Stomach (tissue), 9 donors: Measurements from ENCODE around the gene DRC1. TPM values are rescaled to one million over a fixed set of nuclear protein-coding genes. Genes with fewer than 3 reads are reported as not detected.

ENCODE experiments used
- DNase-seq, 2 donors: peaks; one replicate each; pipeline versions ENCODE4 v3.0.0 to v3.0.0-alpha.2; 2013 to 2019
- H3K27ac ChIP-seq, 5 donors: fragments of 200-600 bp in 4 of 5; sonication (generic) in 4 of 5; one replicate each; pipeline ENCODE4 v1.5.1; 2013 to 2019; ENCODE audit warnings: mild to moderate bottlenecking in 1 of 5, moderate library complexity in 1 of 5
- H3K27me3 ChIP-seq, 3 donors: fragments of 200-600 bp; sonication (generic); one replicate each; pipeline ENCODE4 v1.5.1; 2017 to 2019; ENCODE audit warnings: mixed run types in 1 of 3
- H3K36me3 ChIP-seq, 4 donors: fragments of 200-600 bp; sonication (generic); 1 replicate in 3 of 4; 2 replicates in 1 of 4; pipeline ENCODE4 v1.5.1; 2016 to 2019
- H3K4me1 ChIP-seq, 4 donors: fragments of 200-600 bp; sonication (generic); one replicate each; pipeline ENCODE4 v1.5.1; 2016 to 2019
- H3K4me3 ChIP-seq, 4 donors: fragments of 200-600 bp; sonication (generic) in 3 of 4; one replicate each; pipeline ENCODE4 v1.5.1; 2016 to 2019; ENCODE audit warnings: mild to moderate bottlenecking in 1 of 4
- H3K9me3 ChIP-seq, 4 donors: fragments of 200-600 bp; sonication (generic); one replicate each; pipeline ENCODE4 v1.5.1; 2016 to 2019
- EP300 ChIP-seq: sonication (generic); formaldehyde crosslinking; IDR thresholded peaks from one replicate; pipeline ENCODE4 v1.6.1; 2017; ENCODE audit warnings: antibody characterized with exemption
- POLR2A ChIP-seq, 4 donors: fragments of 450-650 bp; IDR thresholded peaks; one replicate each; pipeline ENCODE4 v1.6.1; 2016; ENCODE audit warnings: antibody characterized with exemption in 4 of 4, control low read depth in 2 of 4, mild to moderate bottlenecking in 1 of 4, moderate library complexity in 1 of 4
- POLR2AphosphoS5 ChIP-seq, 3 donors: sonication (generic); formaldehyde crosslinking; IDR thresholded peaks; one replicate each; pipeline ENCODE4 v1.6.1; 2016; ENCODE audit warnings: antibody characterized with exemption in 3 of 3
- WGBS, 5 donors: extraction: QIAGEN DNeasy Blood & Tissue Kit in 3 of 5; methylation state at CpG; one replicate each; pipeline versions ENCODE4 v1.1.5 to v1.1.7; 2013 to 2018; 5-methylcytosine and 5-hydroxymethylcytosine counted together
- intact Hi-C: fragments of 100-400 bp; cut with DNase I; formaldehyde crosslinking; loops from one replicate; pipeline ENCODE4 v1.15.1; 2023; ENCODE audit warnings: low total_unique reads
- polyA plus RNA-seq, 3 donors: library from polyadenylated mRNA; stranded (reverse); fragments of 200-250 nt; gene quantifications; one replicate each; pipeline ENCODE4 v1.2.3, GENCODE V29; 2013
- total RNA-seq, 5 donors: library from RNA; depleted of rRNA; stranded (reverse); fragments of >200 nt; gene quantifications; one replicate each; pipeline versions ENCODE4 v1.1.0 to v1.2.3, GENCODE V29; 2014 to 2016
- TF ChIP-seq, protein P1 (sequence below), 7 experiments: fragments of 450-650 bp in 4 of 7; fragments of 200-600 bp in 3 of 7; sonication (generic) in 3 of 7; IDR thresholded peaks; one replicate each; pipeline ENCODE4 v1.5.1; 2016 to 2019; ENCODE audit warnings: antibody characterized with exemption in 7 of 7, control low read depth in 2 of 7, mild to moderate bottlenecking in 1 of 7
- donor health status: healthy with polysubstance abuse.
- donor health status: Bipolar disorder and iron deficiency.
- donor health status: healthy.

DRC1 gene
- total and polyA plus RNA-seq, 8 donors, result 2.2 TPM; not detected in 7

DNA sequence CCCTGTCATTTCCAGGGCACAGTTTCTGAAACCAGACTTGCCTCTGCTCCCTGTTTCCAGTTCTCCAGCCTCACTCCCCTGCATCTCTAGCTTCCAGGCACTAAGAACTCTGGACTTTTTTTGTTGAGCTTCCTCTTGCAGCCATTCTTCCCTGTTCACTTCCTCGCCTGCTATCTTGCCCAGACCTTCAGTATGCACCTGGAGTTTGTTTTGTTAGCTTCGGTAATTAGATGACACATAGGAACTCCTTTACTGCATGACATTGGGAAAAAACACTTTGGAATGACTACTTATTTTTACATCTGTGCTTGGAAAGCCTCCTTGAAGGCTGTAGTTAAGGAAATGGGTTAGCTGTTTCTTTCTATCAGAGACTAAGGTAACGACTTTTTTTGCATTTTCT, 41.0 kb downstream of the DRC1 start:
- no peak overlapping the region for H3K27ac ChIP-seq
- no peak overlapping the region for H3K4me3 ChIP-seq
- no peaks in the 10 kb centered on the region for H3K9me3 ChIP-seq
- no peak for DNase-seq
- TF ChIP-seq POLR2A (IDR thresholded peaks at IDR 0.05) (no peak), POLR2AphosphoS5 (IDR thresholded peaks at IDR 0.05) (no peak), EP300 (no peak)
- TF ChIP-seq, protein P1, sequence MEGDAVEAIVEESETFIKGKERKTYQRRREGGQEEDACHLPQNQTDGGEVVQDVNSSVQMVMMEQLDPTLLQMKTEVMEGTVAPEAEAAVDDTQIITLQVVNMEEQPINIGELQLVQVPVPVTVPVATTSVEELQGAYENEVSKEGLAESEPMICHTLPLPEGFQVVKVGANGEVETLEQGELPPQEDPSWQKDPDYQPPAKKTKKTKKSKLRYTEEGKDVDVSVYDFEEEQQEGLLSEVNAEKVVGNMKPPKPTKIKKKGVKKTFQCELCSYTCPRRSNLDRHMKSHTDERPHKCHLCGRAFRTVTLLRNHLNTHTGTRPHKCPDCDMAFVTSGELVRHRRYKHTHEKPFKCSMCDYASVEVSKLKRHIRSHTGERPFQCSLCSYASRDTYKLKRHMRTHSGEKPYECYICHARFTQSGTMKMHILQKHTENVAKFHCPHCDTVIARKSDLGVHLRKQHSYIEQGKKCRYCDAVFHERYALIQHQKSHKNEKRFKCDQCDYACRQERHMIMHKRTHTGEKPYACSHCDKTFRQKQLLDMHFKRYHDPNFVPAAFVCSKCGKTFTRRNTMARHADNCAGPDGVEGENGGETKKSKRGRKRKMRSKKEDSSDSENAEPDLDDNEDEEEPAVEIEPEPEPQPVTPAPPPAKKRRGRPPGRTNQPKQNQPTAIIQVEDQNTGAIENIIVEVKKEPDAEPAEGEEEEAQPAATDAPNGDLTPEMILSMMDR (IDR thresholded peaks at IDR 0.05), result no peak
- no peaks in the 10 kb centered on the region for H3K36me3 ChIP-seq
- WGBS, 5 donors, result 49 to 58% (median 52%) methylated on average over 3 of the region's 3 CpGs
- intact Hi-C loops, result no loop called here
- no peaks in the 10 kb centered on the region for H3K4me1 ChIP-seq
- H3K27me3 ChIP-seq, result no peaks in the 10 kb centered on the region

- WGBS, 5 donors, result 80 to 87% (median 81%) methylated on average over 7 of the region's 7 CpGs
- H3K27me3 ChIP-seq, result no peaks in the 10 kb centered on the region
- no peaks in the 10 kb centered on the region for H3K36me3 ChIP-seq
- H3K27ac ChIP-seq, result no peak overlapping the region
- DNase-seq, result no peak
- TF ChIP-seq, protein P1 (IDR thresholded peaks at IDR 0.05), result no peak
- TF ChIP-seq POLR2A (IDR thresholded peaks at IDR 0.05), result no peak
- TF ChIP-seq POLR2AphosphoS5 (IDR thresholded peaks at IDR 0.05), result no peak
- TF ChIP-seq EP300, result no peak
- intact Hi-C loops, result no loop called here
- no peak overlapping the region for H3K4me3 ChIP-seq
- no peaks in the 10 kb centered on the region for H3K9me3 ChIP-seq
- H3K4me1 ChIP-seq, result no peaks in the 10 kb centered on the region
These were observed 42.5 kb downstream of the DRC1 start for GRCh38 chr2:26444236-26444635.

DNA sequence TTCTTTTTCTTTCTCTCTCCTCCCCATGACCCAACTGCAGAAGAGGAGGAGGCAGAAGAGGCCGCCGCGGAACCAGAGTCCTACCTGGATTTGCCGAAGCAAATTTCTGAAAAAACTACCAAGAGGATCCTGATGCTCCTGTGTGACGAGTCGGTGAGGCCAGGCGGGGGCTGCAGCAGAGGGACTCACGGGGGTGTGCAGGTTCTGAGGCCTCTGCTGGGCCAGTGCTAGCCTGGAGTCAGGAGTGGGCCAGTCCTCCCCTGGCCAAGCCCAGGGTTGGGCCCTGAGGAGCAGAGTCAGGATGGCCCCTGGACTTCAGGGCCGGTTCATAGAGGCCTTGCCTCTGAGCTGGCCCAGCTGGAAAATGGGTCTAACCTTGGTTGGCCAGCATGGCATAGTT, 46.9 kb downstream of the DRC1 start:
- DNase-seq, result no peak
- no peaks in the 10 kb centered on the region for H3K27me3 ChIP-seq
- H3K27ac ChIP-seq, result no peak overlapping the region
- no peaks in the 10 kb centered on the region for H3K36me3 ChIP-seq
- H3K9me3 ChIP-seq, result no peaks in the 10 kb centered on the region
- H3K4me3 ChIP-seq, result no peak overlapping the region
- WGBS, 5 donors, result 91 to 95% (median 94%) methylated on average over 8 to 9 of the region's 9 CpGs
- H3K4me1 ChIP-seq, result no peaks in the 10 kb centered on the region
- TF ChIP-seq POLR2A (IDR thresholded peaks at IDR 0.05), result no peak
- intact Hi-C loops, result no loop called here

DNA sequence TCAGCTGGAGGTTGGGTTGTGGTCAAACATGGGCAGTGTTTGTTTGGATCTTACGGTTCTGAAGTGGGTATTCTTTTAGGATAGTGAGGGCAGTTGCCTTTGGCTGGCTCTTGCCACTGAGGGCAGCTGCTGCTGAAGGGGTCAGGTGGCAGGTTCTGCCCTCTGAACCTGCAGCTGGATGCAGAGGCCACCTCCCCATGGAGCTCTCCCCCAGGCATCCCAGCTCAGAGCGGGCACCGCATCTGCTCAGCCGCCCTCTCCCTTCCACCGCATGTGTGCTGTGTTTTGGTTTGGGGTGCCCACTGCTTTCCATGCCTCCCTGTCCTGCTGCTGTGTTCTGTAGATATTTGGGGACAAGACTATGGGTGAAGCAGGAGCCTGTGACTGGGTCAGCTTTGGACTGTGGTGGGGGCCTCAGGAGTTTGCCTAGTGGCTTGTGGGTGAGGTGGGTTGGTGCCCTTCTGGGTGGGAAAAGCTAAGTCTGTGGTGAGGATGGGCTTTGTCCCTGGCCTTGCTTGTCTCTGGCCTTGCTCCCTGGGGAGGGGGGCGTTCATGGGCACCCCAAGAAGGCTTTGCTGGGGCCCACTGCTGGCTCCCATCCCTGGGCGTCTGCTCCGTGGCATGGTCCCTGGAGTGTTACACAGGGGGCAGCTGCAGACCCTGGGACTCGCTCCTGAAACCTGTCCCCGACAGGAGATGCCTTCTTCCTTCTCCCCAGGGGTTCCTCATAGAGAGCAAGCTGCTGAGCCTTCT, 47.7 kb downstream of the DRC1 start:
- Histone ChIP-seq H3K4me1 (no peaks in the 10 kb centered on the region), H3K27me3 (no peaks in the 10 kb centered on the region), H3K9me3 (no peaks in the 10 kb centered on the region), H3K4me3 (no peak overlapping the region), H3K36me3 (no peaks in the 10 kb centered on the region), H3K27ac (no peak overlapping the region)
- intact Hi-C loops, result no loop called here
- no peak for DNase-seq
- no peak for TF ChIP-seq POLR2AphosphoS5 (IDR thresholded peaks at IDR 0.05)
- no peak for TF ChIP-seq EP300
- TF ChIP-seq POLR2A (IDR thresholded peaks at IDR 0.05), result no peak
- TF ChIP-seq, protein P1 (IDR thresholded peaks at IDR 0.05), result no peak
- 87 to 97% (median 89%) methylated on average over 7 to 10 of the region's 10 CpGs for WGBS, 5 donors

DNA sequence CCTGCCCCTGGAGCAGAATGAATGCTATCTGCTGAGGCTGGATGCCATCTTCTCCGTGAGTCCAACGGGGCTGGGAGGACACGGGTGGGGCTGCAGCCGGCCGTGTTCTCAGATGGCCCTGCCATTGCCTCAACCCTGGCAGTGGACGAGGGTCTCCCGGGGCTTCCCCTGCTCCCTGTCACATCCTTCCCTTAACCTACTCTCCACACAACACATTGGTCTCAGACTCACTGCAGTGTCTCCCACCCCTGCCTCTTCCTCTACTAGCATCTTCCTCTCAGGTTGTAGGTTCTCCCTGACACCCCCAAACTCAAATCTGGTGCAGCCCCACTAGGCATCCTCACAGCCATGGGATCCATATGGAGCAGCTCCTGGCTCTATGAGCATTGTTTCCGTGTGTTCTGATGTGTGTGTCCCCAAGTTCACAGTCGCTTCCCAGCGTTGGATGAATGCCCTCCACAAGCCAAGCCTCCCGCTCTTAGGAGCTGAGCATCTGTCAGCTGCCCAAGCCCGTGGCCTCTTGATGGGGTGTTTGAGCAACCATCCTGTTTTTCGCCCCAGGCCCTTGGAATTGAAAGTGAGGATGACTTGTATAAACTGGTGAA, 48.4 kb downstream of the DRC1 start:
- H3K4me3 ChIP-seq, result no peak overlapping the region

More for the DNA sequence above, 48.4 kb downstream of the DRC1 start:
- no peak for DNase-seq
- Histone ChIP-seq H3K4me1 (peaks cover 0 to 5% (median 4%) of the 10 kb centered on the region in 4 donors), H3K9me3 (no peaks in the 10 kb centered on the region), H3K27ac (no peak overlapping the region), H3K27me3 (no peaks in the 10 kb centered on the region), H3K36me3 (no peaks in the 10 kb centered on the region)
- intact Hi-C loops, result no loop called here
- WGBS, 5 donors, result 82 to 90% (median 90%) methylated on average over 13 of the region's 13 CpGs
- TF ChIP-seq POLR2A (IDR thresholded peaks at IDR 0.05) (no peak), POLR2AphosphoS5 (IDR thresholded peaks at IDR 0.05) (no peak), EP300 (no peak)
- TF ChIP-seq, protein P1 (IDR thresholded peaks at IDR 0.05), result no peak
